Breast epithelium (tissue), 3 donors: ENCODE results near the gene QDPR.

Experiments
- CTCF ChIP-seq, 3 donors: fragments of 450-650 bp; IDR thresholded peaks; one replicate each; pipeline ENCODE4 v1.5.1; 2016 to 2017; ENCODE audit warnings: antibody characterized with exemption in 3 of 3, mild to moderate bottlenecking in 3 of 3, moderate library complexity in 3 of 3
- POLR2A ChIP-seq: fragments of 450-650 bp; IDR thresholded peaks from one replicate; pipeline ENCODE4 v1.6.1; 2016; ENCODE audit warnings: antibody characterized with exemption, mild to moderate bottlenecking, moderate library complexity
- POLR2AphosphoS5 ChIP-seq, 3 donors: sonication (generic); formaldehyde crosslinking; IDR thresholded peaks; one replicate each; pipeline ENCODE4 v1.6.1; 2017; ENCODE audit warnings: antibody characterized with exemption in 3 of 3

DNA sequence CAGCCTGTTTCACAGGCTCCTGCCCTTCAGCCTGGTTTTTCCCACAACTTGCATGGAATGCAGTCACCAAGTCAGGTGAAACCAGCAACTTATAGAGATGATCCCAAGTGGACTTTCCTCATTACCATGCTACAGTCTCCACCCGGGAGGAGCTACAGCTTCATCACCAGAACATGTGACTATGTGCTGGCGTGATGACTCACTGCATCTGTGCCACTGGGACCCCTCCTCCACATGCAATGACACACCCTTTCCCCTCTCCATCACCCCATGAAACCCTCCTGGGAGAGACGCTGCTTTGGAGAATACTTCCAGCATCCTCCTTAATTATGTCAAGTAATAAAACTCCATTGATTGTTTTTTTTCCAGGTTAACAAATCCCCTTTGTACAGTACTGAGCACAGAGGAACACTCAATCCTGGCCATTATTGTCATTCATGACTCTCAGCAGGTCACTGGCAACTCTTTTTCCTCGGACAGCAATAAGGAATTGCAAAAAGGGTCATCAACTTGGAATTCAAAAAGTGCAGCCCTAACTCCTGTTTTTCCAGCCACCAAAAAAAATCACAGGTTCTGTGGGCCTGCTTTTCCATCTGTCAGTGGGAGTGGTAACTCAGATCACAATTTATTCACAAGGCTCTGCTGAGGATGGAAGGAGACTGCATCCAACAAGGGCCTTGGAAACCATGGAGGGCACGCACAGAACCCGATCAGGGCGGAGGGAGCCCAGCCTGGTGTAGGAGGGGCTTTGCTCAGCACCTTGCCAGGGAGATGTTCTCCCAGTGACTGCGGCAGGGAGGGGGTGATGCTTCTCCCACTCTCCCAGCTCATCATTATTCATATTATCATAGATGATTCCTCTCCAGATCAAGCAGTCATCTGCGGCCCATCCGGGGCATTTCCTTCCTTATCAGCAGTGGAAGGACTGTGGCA lies 17.4 kb downstream of the QDPR start:
- TF ChIP-seq CTCF (IDR thresholded peaks at IDR 0.05): no peak
- no peak for TF ChIP-seq POLR2A
- no peak for TF ChIP-seq POLR2AphosphoS5 (IDR thresholded peaks at IDR 0.05)
